K562 (cell line): ENCODE results near the gene NAGPA. TPM values are rescaled to one million over a fixed set of nuclear protein-coding genes. Genes with fewer than 3 reads are reported as not detected.

Experiments
- ATAC-seq: fragments of 200-7000 bp; cut with Tn5 transposase; 3 replicates; pipeline ENCODE4 v1.9.1; 2020; ENCODE audit warnings: moderate library complexity
- BruUV-seq: library from RNA; stranded (reverse); fragments of 400-500 nt; replicated peaks from 2 replicates; lab custom pipeline; 2021; lab: Mats Ljungman, UMichigan
- CTCF ChIA-PET: fragments of 300-600 bp; formaldehyde crosslinking; extraction: SDS; loops from one replicate; lab custom pipeline; 2021; ENCODE audit warnings: low intra/inter-chr PET ratio; lab: Yijun Ruan, JAX
- POLR2A ChIA-PET: fragments of 300-600, 350-650 bp; sonication (Branson Sonifier 250); formaldehyde crosslinking; extraction: SDS; loops from one replicate; lab custom pipeline; 2021; ENCODE audit warnings: antibody characterized with exemption, inconsistent platforms; lab: Yijun Ruan, JAX
- DNase-seq, 4 experiments: peaks; one replicate each; pipeline versions ENCODE4 v3.0.0 to v3.0.0-alpha.2; 2011 to 2018; ENCODE audit warnings: low spot score in 3 of 4, mixed read lengths in 3 of 4; ENCODE audit errors: extremely low read depth in 1 of 4
- FAIRE-seq: peaks from 2 replicates; lab custom pipeline; 2011; peaks lifted over from hg19 to GRCh38; lab: Jason Lieb, UNC
- H2AFZ ChIP-seq: 2 replicates; pipeline ENCODE4 v1.6.0; 2011; ENCODE audit warnings: low read depth, low read length, control low read depth, inconsistent platforms
- H3K27ac ChIP-seq: fragments of 200-600 bp; 3 replicates; pipeline ENCODE4 v1.8.0; 2011; ENCODE audit warnings: low read depth, mild to moderate bottlenecking, control low read depth, inconsistent platforms, low read length, moderate library complexity, mixed read lengths; ENCODE audit errors: extremely low read depth
- H3K27me3 ChIP-seq, 2 experiments: fragments of 300-600 bp in 1 of 2; 2 replicates in 1 of 2; 3 replicates in 1 of 2; pipeline versions ENCODE4 v1.6.0 to v1.8.0; 2011; ENCODE audit warnings: inconsistent platforms in 2 of 2, low read length in 2 of 2, mild to moderate bottlenecking in 1 of 2, mixed read lengths in 1 of 2, moderate library complexity in 1 of 2; ENCODE audit not compliant: control insufficient read depth in 2 of 2, insufficient read depth in 2 of 2
- H3K36me3 ChIP-seq: fragments of 300-600 bp; 3 replicates; pipeline ENCODE4 v1.8.0; 2011; ENCODE audit warnings: mild to moderate bottlenecking, low read length, inconsistent platforms; ENCODE audit not compliant: control insufficient read depth, insufficient read depth
- H3K4me1 ChIP-seq, 2 experiments: fragments of 200-600 bp in 1 of 2; replicated peaks in 1 of 2; 2 replicates in 1 of 2; 3 replicates in 1 of 2; pipeline versions ENCODE4 v1.5.1 to v1.8.0; 2011; ENCODE audit warnings: inconsistent platforms in 2 of 2, low read length in 2 of 2, mild to moderate bottlenecking in 1 of 2, mixed read lengths in 1 of 2, moderate library complexity in 1 of 2; ENCODE audit not compliant: control insufficient read depth in 2 of 2, insufficient read depth in 2 of 2
- H3K4me2 ChIP-seq: 2 replicates; pipeline ENCODE4 v1.6.1; 2011; ENCODE audit warnings: low read length, control low read depth, inconsistent platforms, mixed read lengths; ENCODE audit not compliant: insufficient read depth
- H3K4me3 ChIP-seq: fragments of 200-600 bp; sonication (generic), shearing (Covaris generic); 2 replicates; pipeline ENCODE4 v1.5.1; 2016; ENCODE audit warnings: control low read depth, inconsistent platforms
- H3K79me2 ChIP-seq: fragments of 200-600 bp; 3 replicates; pipeline ENCODE4 v1.8.0; 2011; ENCODE audit warnings: low read length, inconsistent platforms; ENCODE audit not compliant: control insufficient read depth, insufficient read depth
- H3K9ac ChIP-seq, 2 experiments: 2 replicates each; pipeline versions ENCODE4 v1.6.0 to v1.6.1; 2011; ENCODE audit warnings: low read depth in 2 of 2, low read length in 2 of 2, control low read depth in 1 of 2, inconsistent platforms in 1 of 2, mild to moderate bottlenecking in 1 of 2, mixed read lengths in 1 of 2; ENCODE audit not compliant: insufficient read depth in 1 of 2
- H3K9me1 ChIP-seq: one replicate; pipeline ENCODE4 v1.6.0; 2011; ENCODE audit warnings: inconsistent platforms, mild to moderate bottlenecking, low read length, moderate library complexity; ENCODE audit not compliant: control insufficient read depth, insufficient read depth
- H3K9me3 ChIP-seq: replicated peaks from 2 replicates; pipeline ENCODE4 v1.5.1; 2011; ENCODE audit warnings: low read depth, low read length, inconsistent platforms; ENCODE audit not compliant: control insufficient read depth, insufficient read depth
- H4K20me1 ChIP-seq: replicated peaks from 2 replicates; pipeline ENCODE4 v1.6.1; 2011; ENCODE audit warnings: low read length, inconsistent platforms, mixed read lengths; ENCODE audit not compliant: control insufficient read depth, insufficient read depth
- CHCHD3 ChIP-seq: fragments of 250-450 bp; sonication (Bioruptor Pico); IDR thresholded peaks from 2 replicates; pipeline ENCODE4 v2.1.2; 2022; ENCODE audit warnings: mild to moderate bottlenecking
- ELF1 ChIP-seq: fragments of 200-800 bp; sonication (Bioruptor generic); IDR thresholded peaks from 2 replicates; pipeline ENCODE4 v1.6.1; 2016; ENCODE audit warnings: missing genetic modification characterization, missing compliant biosample characterization
- FOXA3 ChIP-seq, 2 experiments: fragments of 450-650 bp in 1 of 2; sonication (generic) in 1 of 2; formaldehyde crosslinking; IDR thresholded peaks in 1 of 2; conservative IDR thresholded peaks in 1 of 2; 2 replicates each; pipeline versions ENCODE4 v1.4.0 to v1.8.0; 2020 to 2022; ENCODE audit warnings: mild to moderate bottlenecking in 2 of 2, missing genetic modification reagents in 1 of 2
- FOXJ2 ChIP-seq: fragments of 200-800 bp; sonication (Bioruptor generic); IDR thresholded peaks from 2 replicates; pipeline ENCODE4 v1.6.1; 2016; ENCODE audit warnings: missing genetic modification characterization, missing compliant biosample characterization
- GATAD2A ChIP-seq: fragments of 450-650 bp; IDR thresholded peaks from 2 replicates; pipeline ENCODE4 v1.6.1; 2017
- MYBL2 ChIP-seq, 2 experiments: fragments of 450-650 bp in 1 of 2; sonication (generic) in 1 of 2; formaldehyde crosslinking in 1 of 2; IDR thresholded peaks; 2 replicates each; pipeline versions ENCODE4 v1.6.1 to v1.8.1; 2017 to 2022; ENCODE audit warnings: borderline replicate concordance in 1 of 2, inconsistent platforms in 1 of 2, low read depth in 1 of 2, mild to moderate bottlenecking in 1 of 2, missing genetic modification reagents in 1 of 2, moderate library complexity in 1 of 2
- POLR2AphosphoS5 ChIP-seq: IDR thresholded peaks from 2 replicates; pipeline ENCODE4 v1.6.1; 2011; ENCODE audit warnings: mild to moderate bottlenecking, low read depth, low read length, moderate library complexity; ENCODE audit not compliant: control insufficient read depth, insufficient read depth
- RAD51 ChIP-seq: fragments of 450-650 bp; IDR thresholded peaks from 2 replicates; pipeline ENCODE4 v1.7.1; 2016; ENCODE audit warnings: low read depth, mild to moderate bottlenecking, borderline replicate concordance
- SIX5 ChIP-seq, 2 experiments: IDR thresholded peaks; 2 replicates each; pipeline ENCODE4 v1.6.1; 2011; ENCODE audit warnings: low read length in 2 of 2, borderline replicate concordance in 1 of 2, low read depth in 1 of 2, mild to moderate bottlenecking in 1 of 2, moderate library complexity in 1 of 2; ENCODE audit not compliant: insufficient read depth in 1 of 2
- SMARCE1 ChIP-seq: fragments of 450-650 bp; IDR thresholded peaks from 2 replicates; pipeline ENCODE4 v1.7.1; 2016; ENCODE audit warnings: mild to moderate bottlenecking
- WGBS: fragments of 100-300 bp; shearing (Covaris generic); methylation state at CpG from one replicate; pipeline ENCODE4 v1.1.6; 2016; ENCODE audit warnings: low coverage, mixed read lengths; ENCODE audit not compliant: insufficient coverage; ENCODE audit errors: missing lambda C conversion rate; 5-methylcytosine and 5-hydroxymethylcytosine counted together
- in situ Hi-C: fragments of 300-500 bp; cut with MboI; formaldehyde crosslinking; loops from 4 replicates; pipeline ENCODE4 v1.15.0; 2018; ENCODE audit warnings: inconsistent platforms, mixed read lengths
- intact Hi-C: fragments of 100-400 bp; cut with micrococcal nuclease; formaldehyde crosslinking; loops from 2 replicates; pipeline ENCODE4 v1.14.2; 2022
- polyA plus RNA-seq, 8 experiments: library from polyadenylated mRNA; depleted of rRNA in 4 of 8; stranded (reverse) in 5 of 8; unstranded in 3 of 8; fragments of >200 nt; fragmentation: Nextera tagmentation in 2 of 8; fragmentation: Illumina TruSeq in 1 of 8; extraction: Ambion mirVana in 2 of 8; extraction: Trizol in 1 of 8; gene quantifications; 2 replicates each; pipeline versions ENCODE4 v1.2.1 to v1.2.3, GENCODE V29; 2011 to 2014; ENCODE audit warnings: inconsistent platforms in 1 of 8, missing spikeins in 1 of 8
- total RNA-seq, 7 experiments: library from RNA; depleted of rRNA in 6 of 7; stranded (reverse); fragments of >200 nt in 6 of 7; fragmentation: Illumina TruSeq in 2 of 7; extraction: Trizol in 2 of 7; gene quantifications; 2 replicates each; pipeline versions ENCODE4 v1.2.1 to v1.2.3, GENCODE V29; 2011 to 2021; ENCODE audit warnings: low replicate concordance in 1 of 7

The NAGPA gene
- total and polyA plus RNA-seq, 9 of the 15 experiments (the other 6 are each of a cell fraction or from before 2014, with no cell fraction given) = 0.15 to 12.7 (median 4.6) TPM

- TF ChIP-seq SIX5 (IDR thresholded peaks at IDR 0.05; ENCODE audit: borderline replicate concordance in 1 of 2, insufficient read depth in 1 of 2, low read depth in 1 of 2, low read length in 2 of 2) = no peak
- peak; percentile 99 for TF ChIP-seq RAD51
- no peak for TF ChIP-seq GATAD2A
- TF ChIP-seq MYBL2 (IDR thresholded peaks at IDR 0.05; ENCODE audit: low read depth) = no peak
- no peak for TF ChIP-seq MYBL2 (CRISPR knock-in tag; IDR thresholded peaks at IDR 0.05; ENCODE audit: borderline replicate concordance)
- peak; percentile 72; the same call in 1 of the 2 replicates for TF ChIP-seq POLR2AphosphoS5
- peak; percentile 58; the same call in 1 of the 2 replicates for TF ChIP-seq ELF1 (tag)
Measured at GRCh38 chr16:5071681-5072333, 38.1 kb upstream of the NAGPA start, which contains the start of gene ALG1 (continued).

- H3K27ac ChIP-seq = peak overlapping the region; percentile 74; the same call in 2 of the 3 replicates
- peaks cover 7 to 10% of the 10 kb centered on the region in 2 experiments; a peak in 3 of 5 replicates for H3K27me3 ChIP-seq
- POLR2A ChIA-PET = interaction anchor here (1.5 kb wide), 2 partner anchors 10 to 28 kb away, joined by 6 read pairs; no protein-coding TSS in a partner anchor
- 31% methylated on average over 7 of the region's 7 CpGs for WGBS
- TF ChIP-seq FOXJ2 (tag) = 0 out of 2 replicates have a peak, but pooled peaks have one; percentile 25
- TF ChIP-seq SMARCE1 = 0 out of 2 replicates have a peak, but pooled peaks have one; percentile 6
- TF ChIP-seq CHCHD3 = no peak
- TF ChIP-seq FOXA3 (CRISPR knock-in tag; conservative IDR thresholded peaks at IDR 0.05 in 1 of 2, IDR thresholded peaks at IDR 0.05 in 1 of 2) = peak in 1 of 2 experiments; percentile 36; a peak in 1 of 4 replicates
- CTCF ChIA-PET = no interaction called here
- no TSS peak for BruUV-seq
- no peaks in the 10 kb centered on the region for H4K20me1 ChIP-seq
- H3K9me1 ChIP-seq = no peaks in the 10 kb centered on the region
- peaks cover 23% of the 10 kb centered on the region for H3K36me3 ChIP-seq
- peak overlapping the region; percentile 96 for H2AFZ ChIP-seq
- intact Hi-C loops = no loop called here
- H3K9me3 ChIP-seq = peaks cover 5% of the 10 kb centered on the region; the same call in 1 of the 2 replicates
- H3K79me2 ChIP-seq = peaks cover 16% of the 10 kb centered on the region
- peak overlapping the region; percentile 83 to 93 for H3K9ac ChIP-seq
- in situ Hi-C loops = no loop called here
- no peak for FAIRE-seq
- no peak for DNase-seq
- peak overlapping the region; percentile 94 for H3K4me3 ChIP-seq
- no peak for ATAC-seq
- peak overlapping the region; percentile 99 for H3K4me2 ChIP-seq
- H3K4me1 ChIP-seq = peaks cover 5 to 6% of the 10 kb centered on the region in 2 experiments; a peak in 3 of 5 replicates
Measured at GRCh38 chr16:5071341-5071680, 37.6 kb upstream of the NAGPA start.
